Liver (tissue), 9 donors: ENCODE data around the gene ZNF366. TPM values are rescaled to one million over a fixed set of nuclear protein-coding genes. Genes with fewer than 3 reads are reported as not detected.

Experiments
- DNase-seq: peaks from one replicate; pipeline ENCODE4 v3.0.0-alpha.2; 2017; ENCODE audit warnings: low spot score
- H3K27ac ChIP-seq, 2 donors: one replicate each; pipeline ENCODE4 v1.7.0; 2013; ENCODE audit warnings: inconsistent platforms in 2 of 2, low read length in 2 of 2, control low read depth in 1 of 2, low read depth in 1 of 2, mild to moderate bottlenecking in 1 of 2
- H3K27me3 ChIP-seq, 4 donors: one replicate each; pipeline versions ENCODE4 v1.6.1 to v1.7.0; 2013; ENCODE audit warnings: low read length in 3 of 4, inconsistent platforms in 1 of 4, mild to moderate bottlenecking in 1 of 4, moderate library complexity in 1 of 4; ENCODE audit not compliant: control insufficient read depth in 4 of 4, insufficient read depth in 4 of 4
- H3K36me3 ChIP-seq, 4 donors: one replicate each; pipeline versions ENCODE4 v1.6.1 to v1.7.0; 2013; ENCODE audit warnings: low read length in 3 of 4, mild to moderate bottlenecking in 3 of 4, low read depth in 1 of 4, moderate library complexity in 1 of 4; ENCODE audit not compliant: control insufficient read depth in 4 of 4, insufficient read depth in 3 of 4
- H3K4me1 ChIP-seq, 4 donors: one replicate each; pipeline versions ENCODE4 v1.6.1 to v1.7.0; 2013; ENCODE audit warnings: low read length in 3 of 4, mild to moderate bottlenecking in 3 of 4, moderate library complexity in 1 of 4; ENCODE audit not compliant: control insufficient read depth in 4 of 4, insufficient read depth in 4 of 4
- H3K4me3 ChIP-seq, 3 donors: one replicate each; pipeline versions ENCODE4 v1.6.1 to v1.7.0; 2013; ENCODE audit warnings: low read length in 3 of 3, control low read depth in 1 of 3, low read depth in 1 of 3, mild to moderate bottlenecking in 1 of 3
- H3K9ac ChIP-seq, 2 donors: one replicate each; pipeline ENCODE4 v1.7.0; 2013; ENCODE audit warnings: low read length in 2 of 2, mild to moderate bottlenecking in 2 of 2, moderate library complexity in 2 of 2, control low read depth in 1 of 2, low read depth in 1 of 2
- H3K9me3 ChIP-seq, 4 donors: one replicate each; pipeline versions ENCODE4 v1.6.1 to v1.7.0; 2013; ENCODE audit warnings: low read length in 3 of 4; ENCODE audit not compliant: control insufficient read depth in 4 of 4
- ATF3 ChIP-seq: IDR thresholded peaks from 2 replicates; pipeline ENCODE4 v1.6.1; 2016; ENCODE audit warnings: antibody characterized with exemption
- CTCF ChIP-seq: fragments of 150-350 bp; IDR thresholded peaks from 2 replicates; pipeline ENCODE4 v1.5.1; 2017; ENCODE audit warnings: improper control_type of control experiment, low read depth, low read length; ENCODE audit not compliant: missing input control
- EGR1 ChIP-seq, 2 donors: IDR thresholded peaks; 2 replicates each; pipeline ENCODE4 v1.6.1; 2016 to 2018; ENCODE audit warnings: antibody characterized with exemption in 2 of 2, low read depth in 2 of 2
- FOXA1 ChIP-seq: IDR thresholded peaks from 2 replicates; pipeline ENCODE4 v1.6.1; 2016; ENCODE audit warnings: antibody characterized with exemption
- FOXA2 ChIP-seq: IDR thresholded peaks from 2 replicates; pipeline ENCODE4 v1.6.1; 2016; ENCODE audit warnings: antibody characterized with exemption
- HNF4A ChIP-seq, 2 donors: conservative IDR thresholded peaks; 2 replicates each; pipeline ENCODE4 v1.6.1; 2016; ENCODE audit warnings: antibody characterized with exemption in 2 of 2, mild to moderate bottlenecking in 2 of 2
- HNF4G ChIP-seq: IDR thresholded peaks from 2 replicates; pipeline ENCODE4 v1.6.1; 2016; ENCODE audit warnings: antibody characterized with exemption
- JUND ChIP-seq, 2 donors: IDR thresholded peaks; 2 replicates each; pipeline ENCODE4 v1.6.1; 2016; ENCODE audit warnings: antibody characterized with exemption in 2 of 2
- MAX ChIP-seq: IDR thresholded peaks from 2 replicates; pipeline ENCODE4 v1.6.1; 2016; ENCODE audit warnings: antibody characterized with exemption
- NR2F2 ChIP-seq: IDR thresholded peaks from 2 replicates; pipeline ENCODE4 v1.6.1; 2016; ENCODE audit warnings: antibody characterized with exemption
- RAD21 ChIP-seq, 2 donors: IDR thresholded peaks; 2 replicates each; pipeline ENCODE4 v1.6.1; 2016; ENCODE audit warnings: antibody characterized with exemption in 2 of 2, mild to moderate bottlenecking in 2 of 2
- REST ChIP-seq: IDR thresholded peaks from 2 replicates; pipeline ENCODE4 v1.6.1; 2016; ENCODE audit warnings: antibody characterized with exemption, mild to moderate bottlenecking
- RXRA ChIP-seq, 2 donors: IDR thresholded peaks; 2 replicates each; pipeline ENCODE4 v1.6.1; 2017 to 2018; ENCODE audit warnings: antibody characterized with exemption in 2 of 2, mild to moderate bottlenecking in 1 of 2
- SP1 ChIP-seq: IDR thresholded peaks from 2 replicates; pipeline ENCODE4 v1.6.1; 2018; ENCODE audit warnings: antibody characterized with exemption, mild to moderate bottlenecking
- TAF1 ChIP-seq: conservative IDR thresholded peaks from 2 replicates; pipeline ENCODE4 v1.6.1; 2016; ENCODE audit warnings: antibody characterized with exemption, mild to moderate bottlenecking
- YY1 ChIP-seq: IDR thresholded peaks from 2 replicates; pipeline ENCODE4 v1.6.1; 2016; ENCODE audit warnings: antibody characterized with exemption, mild to moderate bottlenecking
- ZBTB33 ChIP-seq: IDR thresholded peaks from 2 replicates; pipeline ENCODE4 v1.6.1; 2016; ENCODE audit warnings: antibody characterized with exemption
- WGBS: extraction: QIAGEN DNeasy Blood & Tissue Kit; methylation state at CpG from one replicate; pipeline ENCODE4 v1.1.7; 2013; 5-methylcytosine and 5-hydroxymethylcytosine counted together
- polyA plus RNA-seq, 2 donors: library from polyadenylated mRNA; stranded (reverse) in 1 of 2; unstranded in 1 of 2; fragments of 200-250 nt in 1 of 2; fragments of >200 nt in 1 of 2; fragmentation: Nextera tagmentation in 1 of 2; extraction: Ambion mirVana in 1 of 2; gene quantifications; one replicate each; pipeline versions ENCODE4 v1.2.1 to v1.2.3, GENCODE V29; 2013 to 2015
- total RNA-seq, 2 donors: library from RNA; depleted of rRNA; stranded (reverse); fragments of >200 nt; gene quantifications; one replicate each; pipeline ENCODE4 v1.2.3, GENCODE V29; 2014
- donor health status: healthy.
- donor health status: healthy.
- donor health status: healthy.
- donor health status: healthy.
- donor health status: healthy.

ZNF366 gene
- total and polyA plus RNA-seq, 4 donors, result 0.71 to 1.0 (median 0.75) TPM

GRCh38 chr5:72525816-72526215 lies 18.6 kb upstream of the ZNF366 start (continued):
- no peak for TF ChIP-seq YY1
- TF ChIP-seq JUND (IDR thresholded peaks at IDR 0.05), result no peak
- no peak for TF ChIP-seq HNF4G
- no peak for TF ChIP-seq RAD21 (IDR thresholded peaks at IDR 0.05)

- H3K4me3 ChIP-seq, result no peak overlapping the region
- DNase-seq, result no peak
Observed at GRCh38 chr5:72523960-72524582, 16.9 kb upstream of the ZNF366 start.

GRCh38 chr5:72522607-72523006 lies 15.4 kb upstream of the ZNF366 start:
- WGBS, result 100% methylated on average over 1 of the region's 1 CpG
- H3K27me3 ChIP-seq, result no peaks in the 10 kb centered on the region
- no peak overlapping the region for H3K4me3 ChIP-seq
- H3K9ac ChIP-seq, result no peak overlapping the region
- peaks cover 0 to 5% (median 1%) of the 10 kb centered on the region in 4 donors for H3K9me3 ChIP-seq
- no peak for DNase-seq
- no peak overlapping the region for H3K27ac ChIP-seq
- no peaks in the 10 kb centered on the region for H3K36me3 ChIP-seq
- H3K4me1 ChIP-seq, result no peaks in the 10 kb centered on the region
- no peak for TF ChIP-seq HNF4G
- TF ChIP-seq CTCF, result no peak
- TF ChIP-seq FOXA2, result no peak
- TF ChIP-seq NR2F2, result no peak
- no peak for TF ChIP-seq ATF3
- TF ChIP-seq RXRA (IDR thresholded peaks at IDR 0.05), result no peak
- no peak for TF ChIP-seq ZBTB33
- no peak for TF ChIP-seq SP1
- TF ChIP-seq RAD21 (IDR thresholded peaks at IDR 0.05), result no peak
- no peak for TF ChIP-seq JUND (IDR thresholded peaks at IDR 0.05)
- no peak for TF ChIP-seq FOXA1
- no peak for TF ChIP-seq EGR1 (IDR thresholded peaks at IDR 0.05; ENCODE audit: low read depth in 2 of 2)
- no peak for TF ChIP-seq TAF1
- no peak for TF ChIP-seq MAX
- no peak for TF ChIP-seq YY1
- no peak for TF ChIP-seq HNF4A (conservative IDR thresholded peaks at IDR 0.05)
- no peak for TF ChIP-seq REST

More at GRCh38 chr5:72523960-72524582, 16.9 kb upstream of the ZNF366 start:
- no peak overlapping the region for H3K9ac ChIP-seq
- H3K27ac ChIP-seq, result no peak overlapping the region
- no peaks in the 10 kb centered on the region for H3K36me3 ChIP-seq
- WGBS, result 64% methylated on average over 3 of the region's 3 CpGs
- no peaks in the 10 kb centered on the region for H3K4me1 ChIP-seq
- TF ChIP-seq CTCF (peak; percentile 34), FOXA1 (no peak), HNF4G (no peak), NR2F2 (peak; percentile 61), RAD21 (IDR thresholded peaks at IDR 0.05) (peak; percentile 73 to 82)
- H3K27me3 ChIP-seq, result no peaks in the 10 kb centered on the region
- H3K9me3 ChIP-seq, result peaks cover 0 to 5% (median under 1%) of the 10 kb centered on the region in 4 donors
